ENCODE results near the gene PIK3CB.

DNA sequence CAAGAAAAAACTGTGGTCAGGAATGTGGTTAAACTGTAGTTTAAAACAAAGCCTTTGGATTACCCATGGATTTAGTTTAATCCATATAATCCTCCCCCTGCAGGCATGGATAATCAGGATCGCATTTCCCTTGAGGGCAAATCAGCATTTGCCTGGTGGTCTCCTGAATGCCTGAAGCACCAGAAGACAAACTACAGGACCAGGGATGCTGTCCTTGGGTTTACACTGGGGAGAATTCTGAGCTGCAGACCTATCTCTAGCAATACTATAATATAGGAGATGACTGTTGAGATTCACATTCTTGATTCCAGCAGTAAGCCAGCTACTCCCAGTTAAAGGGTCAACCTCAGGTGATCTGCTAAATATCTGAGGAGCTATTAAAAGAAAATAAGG is 10.6 kb downstream of the PIK3CB start:
- TF ChIP-seq, protein P1, sequence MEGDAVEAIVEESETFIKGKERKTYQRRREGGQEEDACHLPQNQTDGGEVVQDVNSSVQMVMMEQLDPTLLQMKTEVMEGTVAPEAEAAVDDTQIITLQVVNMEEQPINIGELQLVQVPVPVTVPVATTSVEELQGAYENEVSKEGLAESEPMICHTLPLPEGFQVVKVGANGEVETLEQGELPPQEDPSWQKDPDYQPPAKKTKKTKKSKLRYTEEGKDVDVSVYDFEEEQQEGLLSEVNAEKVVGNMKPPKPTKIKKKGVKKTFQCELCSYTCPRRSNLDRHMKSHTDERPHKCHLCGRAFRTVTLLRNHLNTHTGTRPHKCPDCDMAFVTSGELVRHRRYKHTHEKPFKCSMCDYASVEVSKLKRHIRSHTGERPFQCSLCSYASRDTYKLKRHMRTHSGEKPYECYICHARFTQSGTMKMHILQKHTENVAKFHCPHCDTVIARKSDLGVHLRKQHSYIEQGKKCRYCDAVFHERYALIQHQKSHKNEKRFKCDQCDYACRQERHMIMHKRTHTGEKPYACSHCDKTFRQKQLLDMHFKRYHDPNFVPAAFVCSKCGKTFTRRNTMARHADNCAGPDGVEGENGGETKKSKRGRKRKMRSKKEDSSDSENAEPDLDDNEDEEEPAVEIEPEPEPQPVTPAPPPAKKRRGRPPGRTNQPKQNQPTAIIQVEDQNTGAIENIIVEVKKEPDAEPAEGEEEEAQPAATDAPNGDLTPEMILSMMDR (IDR thresholded peaks at IDR 0.05) = no peak
- TF ChIP-seq POLR2A (IDR thresholded peaks at IDR 0.05) (no peak), POLR2AphosphoS5 (IDR thresholded peaks at IDR 0.05) (no peak)
